Measurements from ENCODE around the gene SCN7A.

DNA sequence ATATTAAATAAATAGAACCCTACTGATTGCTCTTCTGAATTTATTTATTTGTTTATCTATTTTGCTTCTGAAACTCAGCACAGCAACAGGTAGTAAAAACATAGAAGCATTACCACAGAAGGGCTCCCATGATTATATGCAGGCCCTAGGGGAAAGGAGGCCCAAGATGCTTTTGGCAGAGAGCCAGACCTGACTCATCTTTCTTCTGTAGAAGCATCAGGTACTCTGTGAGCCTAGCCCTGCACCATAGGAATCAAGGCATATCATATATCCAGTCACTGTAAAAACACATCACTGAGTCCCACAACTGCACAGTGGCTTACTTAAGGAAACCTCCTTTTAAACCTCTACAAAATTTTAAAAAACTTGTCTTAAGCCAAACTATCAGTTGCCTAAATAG, 120.1 kb downstream of the SCN7A start:
- TF ChIP-seq CTCF (conservative IDR thresholded peaks at IDR 0.05; ENCODE audit: low read depth, low read length) (no peak), MXI1 (IDR thresholded peaks at IDR 0.05; ENCODE audit: borderline replicate concordance, low read depth, low read length) (no peak), POLR2A (IDR thresholded peaks at IDR 0.05; ENCODE audit: low read depth, low read length) (no peak), RFX5 (IDR thresholded peaks at IDR 0.05; ENCODE audit: low read depth, low read length) (no peak), NFE2L2 (IDR thresholded peaks at IDR 0.05; ENCODE audit: low read depth, low read length) (no peak), ELK1 (IDR thresholded peaks at IDR 0.05; ENCODE audit: borderline replicate concordance, low read depth, low read length) (no peak), RAD21 (IDR thresholded peaks at IDR 0.05; ENCODE audit: low read length) (no peak), FOS (IDR thresholded peaks at IDR 0.05; ENCODE audit: low read depth, low read length) (no peak)
